NCI-H446 treated with DMSO at 0.1 percent for 48 hours (cell line): ENCODE results near the gene UBL4B.

Experiments used
- DNase-seq: peaks from one replicate; lab custom pipeline; 2025; lab: John Stamatoyannopoulos, UW

UBL4B gene

DNA sequence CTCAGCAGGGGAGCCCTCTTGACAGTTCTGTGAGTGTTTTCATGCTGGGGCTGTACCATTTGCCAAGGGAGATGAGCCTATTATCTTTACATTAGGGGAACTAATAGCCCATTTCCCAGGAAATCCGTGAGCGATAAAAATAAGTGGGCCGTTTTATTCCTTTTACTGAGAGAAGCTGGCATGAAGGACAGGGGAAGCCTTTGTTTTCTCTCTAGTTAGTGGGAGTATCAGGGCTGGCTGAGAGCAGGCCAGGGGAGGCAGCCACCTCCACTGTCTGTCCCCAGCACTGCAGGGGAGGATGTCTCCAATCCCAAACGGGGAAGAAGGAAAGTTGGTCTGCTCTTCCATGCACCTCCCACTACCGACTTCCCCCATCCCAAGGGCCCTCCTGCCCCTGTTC, 2.5 kb downstream of the UBL4B start:
- no peak for DNase-seq

DNA sequence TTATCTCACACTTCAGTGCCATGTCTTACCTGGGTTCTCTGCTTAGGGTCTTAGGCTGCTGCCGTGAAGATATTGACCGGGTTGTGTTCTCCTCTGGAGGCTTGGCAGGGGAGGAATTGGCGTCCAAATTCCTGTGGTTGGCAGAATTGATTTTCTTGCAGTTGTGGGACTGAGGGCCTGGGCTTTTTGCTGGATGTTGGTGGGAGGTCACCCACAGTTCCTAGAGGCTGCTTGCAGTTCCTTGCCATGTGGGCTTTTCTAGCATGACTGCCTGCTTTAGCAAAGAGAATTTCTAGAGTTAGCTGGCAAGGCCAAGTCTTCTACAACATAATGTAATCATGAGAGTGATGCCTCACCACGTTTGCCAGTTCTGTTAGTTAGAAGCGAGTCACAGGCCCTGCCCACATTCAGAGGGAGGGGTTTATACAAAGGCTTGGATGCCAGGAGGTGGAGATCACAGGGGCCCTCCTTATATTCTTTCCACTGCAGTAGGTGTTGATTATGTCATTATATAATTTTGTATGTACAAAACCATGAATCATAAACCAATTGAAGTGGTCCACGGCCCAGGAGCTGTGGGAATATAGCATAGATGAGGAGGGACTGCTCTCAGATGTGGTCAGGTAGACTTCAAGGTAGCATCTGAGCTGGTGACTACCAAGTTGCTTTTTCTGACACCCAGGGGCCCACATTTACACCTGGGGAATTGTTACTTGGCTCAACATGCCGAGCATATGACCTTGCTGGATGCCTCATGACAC, 6.6 kb downstream of the UBL4B start:
- DNase-seq = no peak

DNA sequence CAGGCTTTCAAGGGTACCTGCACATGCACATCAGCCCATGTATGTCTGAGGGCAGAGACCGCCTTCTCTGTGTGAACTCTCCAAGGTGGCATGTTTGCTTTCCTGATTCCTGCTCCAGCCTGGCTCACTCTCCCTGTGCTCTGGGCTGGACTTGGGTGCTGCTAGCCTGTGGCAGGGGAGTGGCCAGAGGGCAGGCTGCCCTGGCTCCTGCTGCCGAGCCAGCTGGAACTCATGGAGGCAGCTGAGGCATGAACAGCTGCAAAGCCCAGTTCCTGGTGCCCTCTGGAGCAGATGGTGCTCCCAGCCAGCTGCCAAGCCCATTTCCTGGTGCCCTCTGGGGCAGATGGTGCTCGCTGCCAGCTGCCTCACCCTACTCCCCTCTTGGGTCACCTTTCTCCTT, 7.6 kb downstream of the UBL4B start:
- DNase-seq = peak; percentile 36

DNA sequence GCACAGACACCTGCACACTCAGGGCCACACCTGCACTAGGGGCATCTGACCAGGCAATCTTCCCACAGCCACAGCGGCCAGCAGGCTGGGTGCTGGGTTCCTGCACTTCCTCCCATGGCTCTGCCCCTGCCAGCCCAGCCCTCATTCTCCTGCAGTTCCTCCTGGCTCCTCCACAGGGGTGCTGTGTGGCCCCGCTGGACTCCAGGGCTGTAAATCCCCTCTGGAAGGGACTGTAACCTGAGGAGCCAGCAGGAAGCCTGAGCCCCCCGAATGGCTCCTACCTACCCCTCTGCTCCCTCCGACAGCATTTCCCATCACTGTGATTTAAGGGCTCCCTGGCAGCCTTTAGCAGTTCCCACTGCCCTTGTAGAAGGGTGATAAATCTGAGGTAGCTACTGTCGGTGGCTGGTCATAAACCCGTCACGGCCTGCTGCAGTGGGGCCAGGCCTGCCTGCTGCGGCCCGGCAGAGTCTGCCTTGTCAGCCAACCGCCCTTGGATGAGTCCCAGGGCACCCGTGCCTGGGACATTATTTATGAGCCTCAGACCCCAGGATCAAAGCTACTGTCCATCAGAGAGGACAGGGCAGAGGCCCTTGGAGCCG, 8.8 kb downstream of the UBL4B start:
- DNase-seq = no peak

DNA sequence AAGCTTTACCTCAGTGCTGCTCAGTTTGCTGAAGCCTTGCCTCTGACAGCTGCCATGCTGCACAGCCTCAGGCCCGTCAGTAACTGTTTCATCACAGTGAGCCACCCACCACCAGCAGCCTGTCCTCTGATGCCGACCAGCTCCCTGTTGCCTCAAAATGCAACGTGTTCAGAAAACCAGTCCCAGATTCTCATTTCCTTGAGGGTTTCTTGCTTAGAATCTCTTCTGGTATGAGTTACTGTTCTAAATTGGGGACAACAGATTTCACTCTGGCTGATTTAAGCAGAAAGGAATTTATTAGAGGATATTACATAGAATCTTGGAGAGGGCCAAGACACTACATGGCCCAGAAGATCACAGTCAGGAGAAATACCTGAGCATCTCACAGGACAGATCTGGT, 11.0 kb downstream of the UBL4B start:
- DNase-seq = no peak

DNA sequence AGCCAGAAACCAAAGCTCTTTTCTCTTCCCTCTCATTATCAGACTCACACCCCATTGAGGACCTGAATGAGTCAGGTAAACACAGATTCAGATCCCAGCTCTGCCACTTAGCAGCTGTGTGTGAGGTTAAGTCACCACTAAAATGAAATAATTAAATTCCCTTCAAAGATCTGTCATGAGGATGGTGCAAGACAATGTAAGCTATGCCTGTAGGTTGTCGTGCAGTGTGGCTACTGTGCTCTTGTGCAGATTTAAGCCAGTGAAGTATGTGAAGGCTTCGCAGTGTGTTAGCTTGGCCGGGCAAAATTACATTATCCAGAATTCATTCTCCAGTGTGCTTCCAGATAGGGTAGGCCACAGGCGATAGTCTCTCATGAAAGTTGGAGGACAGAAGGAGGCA, 13.6 kb downstream of the UBL4B start:
- DNase-seq = no peak

DNA sequence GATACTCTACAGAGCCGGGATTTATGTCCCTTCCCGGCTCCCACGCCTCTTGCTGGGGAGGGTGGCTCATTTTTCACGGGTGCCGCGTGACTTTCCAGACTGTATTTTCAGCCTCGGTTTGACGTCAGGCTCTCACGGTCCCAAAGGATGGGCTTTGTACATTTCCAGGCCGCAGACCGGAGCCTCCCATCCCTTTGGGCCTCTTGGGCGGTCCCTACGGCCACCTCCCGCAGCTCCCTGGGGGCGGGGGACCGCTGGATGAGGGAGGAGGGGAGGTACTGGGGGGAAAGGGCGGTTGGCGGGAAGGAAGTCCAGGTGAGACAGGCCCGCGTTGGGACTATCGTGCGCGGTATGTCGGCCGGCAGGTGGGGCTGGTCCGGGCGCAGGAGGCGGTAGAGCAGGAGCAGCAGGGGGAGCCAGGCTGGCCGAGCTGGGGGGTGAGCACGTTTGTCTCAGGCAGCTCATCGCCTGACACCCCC, 17.9 kb downstream of the UBL4B start:
- DNase-seq = no peak

DNA sequence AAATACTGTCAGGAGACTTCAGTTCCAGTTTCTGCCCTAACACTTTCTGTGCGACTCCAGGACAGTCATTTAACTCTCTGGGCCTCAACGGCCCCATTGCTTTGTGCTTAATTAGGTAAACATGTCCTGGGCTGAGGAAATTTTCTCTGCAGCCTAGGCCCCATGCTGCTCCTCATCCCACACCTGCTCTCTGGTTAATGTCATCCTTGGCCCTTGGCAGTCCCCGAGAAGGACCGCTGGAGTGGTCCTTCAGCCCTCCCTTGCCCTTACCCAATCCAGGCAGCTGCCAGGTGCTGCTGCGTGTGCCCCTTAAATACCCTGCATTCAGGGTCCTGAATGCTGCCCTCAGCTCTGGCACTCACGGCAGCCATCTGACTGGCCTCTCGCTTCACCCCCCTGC, 18.7 kb downstream of the UBL4B start:
- DNase-seq = no peak

DNA sequence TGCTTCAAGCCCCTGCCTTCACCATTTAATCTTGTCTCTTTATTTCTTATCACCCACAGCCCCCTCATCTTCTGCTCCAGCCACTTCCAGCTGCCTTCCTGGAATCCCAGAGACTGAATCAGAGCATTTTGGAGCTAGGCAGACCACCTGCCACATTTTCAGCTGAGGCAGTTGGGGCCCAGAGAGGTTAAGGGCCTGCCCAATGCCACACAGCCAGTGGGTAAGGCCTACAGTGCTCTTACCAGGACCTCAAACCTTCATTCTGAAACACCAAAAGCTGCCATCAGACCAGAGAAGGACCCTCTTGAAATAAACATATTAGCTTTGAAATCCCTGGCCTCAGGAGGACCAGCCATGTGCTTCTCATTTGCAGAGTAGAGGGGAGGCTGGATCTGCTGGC, 20.4 kb downstream of the UBL4B start:
- DNase-seq = no peak

DNA sequence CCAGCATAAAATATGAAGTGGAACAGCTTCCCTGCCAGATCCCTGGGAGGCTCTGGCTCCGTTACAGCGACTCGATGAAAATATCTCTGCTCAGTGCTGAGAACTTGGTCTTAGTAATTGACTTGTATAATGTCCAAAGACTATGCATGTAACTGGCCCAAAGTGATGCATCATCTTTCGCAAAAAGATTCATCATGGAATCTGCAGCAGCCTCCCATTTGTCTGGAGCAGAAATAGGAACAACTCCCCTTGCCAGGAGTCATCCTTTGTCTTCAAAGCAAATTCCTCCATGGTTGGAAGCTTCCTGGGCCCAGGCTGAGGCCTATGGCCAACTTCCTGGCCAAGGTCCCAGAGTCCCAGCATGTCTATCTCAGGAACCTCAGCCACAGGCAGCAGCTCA, 21.2 kb downstream of the UBL4B start:
- DNase-seq = peak; percentile 70

DNA sequence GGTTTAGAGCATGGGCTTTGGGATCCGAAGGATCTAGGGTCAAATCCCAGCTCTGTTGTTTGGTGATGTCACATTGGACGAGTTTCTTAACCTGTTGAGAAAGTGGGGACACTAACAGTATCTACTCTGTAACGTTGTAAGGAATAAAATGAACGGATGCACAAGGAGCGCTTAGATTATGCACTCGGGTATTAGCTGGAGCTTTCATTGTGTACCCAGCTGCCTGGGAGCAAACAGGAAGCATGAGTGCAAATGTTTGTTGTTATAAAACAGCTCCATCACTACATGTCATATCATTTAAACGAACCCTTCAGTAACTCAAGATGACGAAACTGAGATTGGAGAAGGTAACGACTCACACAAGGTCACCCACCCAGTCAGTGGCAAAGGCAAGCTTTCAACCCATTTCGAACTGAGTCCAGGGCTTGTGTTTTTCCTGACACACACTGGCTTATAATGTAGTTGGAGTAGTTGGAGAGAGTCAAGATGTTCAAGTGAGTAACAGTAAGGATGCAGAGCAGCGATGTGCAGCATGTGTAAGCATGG, 21.9 kb downstream of the UBL4B start:
- DNase-seq = no peak

DNA sequence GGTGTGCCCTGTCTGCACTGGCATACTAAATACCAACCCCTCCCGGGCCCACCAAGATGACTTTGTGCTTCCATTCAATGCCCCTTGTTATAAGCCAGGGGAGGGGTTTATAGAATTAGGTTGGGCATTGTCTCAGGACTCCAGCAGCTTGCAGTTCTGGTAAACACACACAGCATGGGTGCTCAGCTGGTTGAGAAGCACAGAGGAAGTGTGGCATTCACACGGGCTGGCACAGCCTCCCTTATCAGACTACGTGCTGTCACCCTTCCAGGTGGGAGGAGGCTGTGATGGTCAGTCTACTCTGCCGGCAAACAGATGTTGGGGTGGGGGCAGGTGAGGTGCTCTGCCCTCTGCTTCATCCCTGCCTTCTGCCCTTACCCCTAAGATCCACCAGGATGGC, 23.0 kb downstream of the UBL4B start:
- no peak for DNase-seq

DNA sequence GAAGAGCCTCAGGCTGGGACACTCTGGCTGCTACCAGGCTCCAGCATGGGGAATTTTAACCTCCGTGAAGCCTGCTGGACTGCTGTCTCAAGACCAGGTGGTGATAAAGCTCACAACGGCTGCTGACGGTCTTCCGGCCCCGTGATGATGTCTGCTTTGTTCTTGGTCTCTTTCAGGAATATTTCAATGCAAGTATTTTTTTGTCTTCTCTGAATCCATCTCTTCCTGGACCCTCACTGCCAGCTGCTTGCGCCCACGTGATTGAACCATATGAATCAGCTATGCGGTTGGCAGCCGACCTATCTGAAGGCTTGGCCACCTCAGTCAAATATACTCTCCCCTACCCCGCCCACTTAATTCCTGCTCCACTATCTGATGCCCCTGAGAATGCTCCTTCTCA, 23.4 kb downstream of the UBL4B start:
- no peak for DNase-seq

DNA sequence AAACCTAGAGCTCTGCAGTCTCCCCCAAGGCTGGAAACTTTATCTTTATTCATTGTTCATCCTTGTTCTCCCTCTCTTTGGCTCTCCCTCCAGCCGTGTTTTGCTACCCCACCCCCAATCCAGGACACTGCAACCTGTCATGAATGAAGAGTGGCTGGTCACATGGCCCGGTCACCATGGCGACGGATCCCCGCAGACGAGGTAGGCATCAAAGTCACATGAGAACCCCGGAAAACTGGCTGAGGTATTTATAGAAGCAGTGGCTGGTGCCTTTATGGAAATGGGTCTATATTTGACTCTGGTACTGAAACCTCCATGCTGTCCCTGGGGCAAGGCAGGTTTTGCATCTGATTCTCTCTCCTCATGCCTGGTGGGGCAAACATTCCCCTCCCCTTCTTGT, 24.7 kb downstream of the UBL4B start:
- DNase-seq = no peak

DNA sequence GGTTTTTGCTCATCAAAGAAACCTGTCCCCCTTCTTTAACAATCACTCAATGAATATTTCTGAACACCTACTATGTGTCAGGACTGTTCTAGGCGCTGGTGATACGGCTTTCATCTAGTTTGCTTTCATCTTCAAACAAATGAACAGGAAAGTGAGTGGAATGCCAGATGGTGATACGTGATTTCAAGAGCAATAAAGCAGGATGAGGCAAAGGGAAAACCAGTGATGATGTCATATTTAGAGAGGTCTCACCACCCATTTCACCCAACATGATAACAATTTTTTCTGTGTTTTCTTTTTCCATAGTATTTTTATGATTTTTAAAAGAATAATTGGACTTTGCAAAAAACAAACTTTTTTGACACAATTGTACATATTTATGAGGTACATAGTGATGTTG, 26.7 kb downstream of the UBL4B start:
- DNase-seq = no peak

DNA sequence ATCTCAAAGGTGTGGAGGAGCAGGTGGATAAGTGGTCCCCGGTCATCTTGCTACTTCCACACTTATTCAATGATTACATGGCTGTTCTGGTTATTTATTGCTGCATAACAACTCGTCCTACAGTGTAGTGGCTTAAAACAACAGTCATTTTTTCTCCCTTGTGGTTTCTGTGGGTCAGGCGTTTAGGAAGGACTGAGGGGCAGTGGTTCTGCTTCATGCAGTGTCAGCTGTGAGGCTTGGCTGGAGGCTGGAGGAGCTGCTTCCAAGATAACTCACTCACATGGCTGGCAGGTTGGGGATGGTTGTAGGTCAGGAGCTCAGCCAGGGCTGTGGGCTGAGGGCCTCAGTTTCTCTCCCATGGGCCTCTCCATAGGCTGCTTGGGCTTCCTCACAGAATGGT, 32.1 kb downstream of the UBL4B start:
- no peak for DNase-seq

DNA sequence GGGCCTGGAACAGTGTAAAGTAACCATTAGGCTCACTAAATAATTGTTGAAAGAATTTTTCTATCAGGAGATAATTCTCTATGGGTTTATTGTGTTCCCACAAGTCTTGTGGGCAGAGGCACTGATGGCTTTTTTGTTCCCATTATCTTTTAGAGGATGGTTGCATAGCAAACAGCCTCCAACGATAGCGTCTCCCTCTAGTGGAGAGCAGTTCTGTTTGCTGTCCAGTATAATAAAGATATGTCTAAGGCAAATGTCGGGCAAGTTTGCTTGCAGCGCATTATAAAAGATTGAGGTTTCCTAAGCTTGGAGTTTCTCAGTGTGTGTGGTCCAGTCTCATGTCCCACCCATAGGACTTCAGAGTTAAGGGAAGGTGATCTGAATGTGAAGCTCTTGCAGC, 36.7 kb downstream of the UBL4B start:
- DNase-seq = no peak

DNA sequence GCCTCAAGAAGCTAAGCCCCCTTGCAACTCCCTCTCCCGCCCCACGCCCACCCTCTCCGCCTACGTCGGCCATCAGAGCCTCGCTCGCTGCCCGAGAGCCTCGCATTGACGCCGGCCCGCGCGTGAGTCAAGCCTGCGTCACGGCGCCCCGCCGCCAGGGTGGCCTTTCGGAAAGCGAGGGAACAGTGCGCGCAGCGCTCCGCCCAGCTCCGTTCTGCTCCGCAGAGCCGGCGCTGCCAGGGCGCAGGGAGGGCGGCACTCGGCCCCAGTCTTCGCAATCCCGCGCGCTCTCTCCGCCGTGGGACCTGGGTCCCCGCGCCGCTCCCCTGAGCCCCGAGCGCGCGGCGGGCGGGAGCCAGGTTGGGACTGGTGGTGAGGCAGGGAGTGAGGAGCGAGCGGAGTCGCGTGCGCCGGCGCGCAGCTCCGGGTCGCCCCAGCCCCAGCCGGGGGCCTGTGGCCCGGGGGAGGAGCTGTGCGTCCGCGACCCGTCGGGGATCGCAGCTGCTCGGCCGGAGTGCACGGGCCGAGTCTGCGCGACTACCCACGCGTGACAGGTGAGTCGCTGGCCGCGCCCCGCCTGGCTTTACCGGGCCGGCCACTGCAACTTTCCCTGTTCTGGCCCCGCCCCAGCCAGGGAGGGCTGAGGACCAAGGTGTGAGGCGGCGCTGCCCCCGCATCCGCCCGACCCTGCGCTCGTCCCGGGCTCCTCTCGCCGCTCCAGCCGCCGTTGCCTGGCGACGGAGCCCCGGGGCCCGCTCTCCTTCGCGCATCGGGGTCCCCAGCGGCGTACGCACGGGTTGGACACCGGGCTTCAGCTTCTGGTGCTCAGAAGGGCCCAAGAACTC, 38.3 kb downstream of the UBL4B start, which contains the start of gene SLC6A17:
TSS of gene SLC6A17 (plus strand) at position 165 of the 845 bp plus-strand sequence. CDS start 16,436 bp downstream, outside the sequence.
- peak; percentile 39 for DNase-seq

DNA sequence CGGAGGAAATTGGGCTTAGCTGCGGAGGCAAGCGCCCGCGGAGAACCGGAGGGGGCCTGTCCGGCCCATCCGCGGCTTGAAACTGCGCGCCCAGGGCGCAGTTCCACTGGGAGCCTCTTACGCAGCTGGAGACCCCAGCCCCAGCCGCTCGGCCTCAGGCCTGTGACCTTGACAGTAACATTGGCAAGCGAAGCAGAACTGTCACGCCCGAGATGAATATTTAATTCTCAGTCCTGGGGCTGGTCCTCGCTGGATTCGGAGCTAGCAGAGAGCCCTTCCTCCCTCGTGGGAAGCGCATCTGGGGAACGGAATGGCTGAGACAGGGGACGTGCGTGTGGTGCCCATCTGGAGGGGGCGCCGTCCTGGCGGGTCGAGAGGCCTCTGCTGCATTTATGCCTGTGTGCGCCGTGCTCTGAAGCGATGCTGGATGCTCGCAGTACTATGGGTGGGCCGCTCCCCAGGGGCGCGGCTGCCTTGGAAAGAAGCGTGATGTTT, 39.0 kb downstream of the UBL4B start:
- no peak for DNase-seq

DNA sequence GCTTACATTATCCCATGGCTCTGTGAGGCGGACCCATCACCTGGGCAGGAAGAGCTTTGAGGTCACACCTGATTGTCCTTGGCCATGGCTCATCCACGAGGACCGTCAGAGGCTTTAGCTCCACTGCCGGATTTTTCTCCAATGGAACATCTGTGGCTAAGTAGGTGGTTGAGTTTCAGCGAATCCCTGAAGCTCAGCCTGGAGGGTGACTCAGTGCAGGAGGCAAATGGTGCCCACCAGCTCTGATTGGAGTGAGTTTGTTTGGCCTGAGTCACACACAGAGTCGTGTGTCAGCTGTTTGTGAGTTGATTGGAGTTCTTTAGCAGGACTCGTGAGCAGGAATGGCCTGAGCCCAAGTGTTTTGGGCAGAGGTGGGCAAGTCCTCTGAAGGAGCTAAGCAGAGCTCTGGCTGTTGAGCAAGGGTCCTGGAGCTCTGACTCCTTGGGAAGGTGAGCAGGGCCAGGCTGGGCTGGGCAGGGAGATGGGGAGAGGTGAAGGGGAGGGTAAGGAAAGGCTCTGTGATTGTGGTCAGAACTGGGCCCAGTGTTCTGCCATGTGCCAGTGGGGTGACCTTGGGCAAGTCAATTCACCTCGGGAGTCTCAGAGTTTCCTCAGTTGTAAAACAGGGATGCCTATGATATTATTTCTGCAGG, 40.0 kb downstream of the UBL4B start:
- no peak for DNase-seq

DNA sequence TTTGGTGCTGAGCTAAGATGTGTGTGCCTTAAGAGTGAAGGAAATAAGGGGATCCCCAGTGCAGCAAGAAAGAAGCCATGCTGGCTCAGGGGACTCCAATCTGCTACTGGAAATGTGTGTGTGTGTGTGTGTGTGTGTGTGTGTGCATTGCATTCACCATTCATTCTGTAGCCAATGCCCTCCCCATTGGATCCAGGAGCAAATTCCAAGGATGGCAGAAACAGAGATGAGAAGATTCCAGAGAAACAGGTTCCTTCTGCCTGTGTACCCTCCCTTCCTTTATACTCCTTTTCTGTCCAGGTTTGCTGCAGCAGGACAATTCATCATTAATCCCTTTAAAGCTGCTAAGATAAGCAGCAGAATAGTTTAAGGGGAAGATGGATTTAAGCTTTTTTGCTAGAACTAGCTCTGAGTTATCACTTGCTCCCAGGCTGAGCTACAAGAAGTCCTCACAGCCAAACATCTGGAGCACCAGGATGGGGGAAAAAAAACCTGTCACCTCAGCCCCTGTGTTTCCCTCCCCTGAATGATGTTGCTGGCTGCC, 41.2 kb downstream of the UBL4B start:
- no peak for DNase-seq
